Psoas muscle (tissue), 8 donors: Measurements from ENCODE around the gene MTA3. TPM values are rescaled to one million over a fixed set of nuclear protein-coding genes. Genes with fewer than 3 reads are reported as not detected.
A peak's percentile ranks its signal among the peaks of the same experiment; 100 is the strongest.

Source experiments
- ATAC-seq, 4 donors: fragments of 200-7000 bp; cut with Tn5 transposase; one replicate each; pipeline ENCODE4 v1.9.1; 2020; ENCODE audit warnings: moderate library complexity in 3 of 4, mild to moderate bottlenecking in 2 of 4
- DNase-seq, 2 donors: peaks; one replicate each; pipeline ENCODE4 v3.0.0-alpha.2; 2020
- H3K27ac ChIP-seq: fragments of 200-600 bp; one replicate; pipeline ENCODE4 v1.8.0; 2022
- H3K27me3 ChIP-seq, 3 donors: fragments of 200-600 bp in 1 of 3; one replicate each; pipeline versions ENCODE4 v1.6.1 to v1.8.0; 2013 to 2022; ENCODE audit warnings: low read length in 2 of 3, mild to moderate bottlenecking in 2 of 3, moderate library complexity in 1 of 3; ENCODE audit not compliant: insufficient read depth in 3 of 3
- H3K36me3 ChIP-seq, 2 donors: fragments of 200-600 bp in 1 of 2; one replicate each; pipeline versions ENCODE4 v1.6.1 to v1.8.0; 2013 to 2022; ENCODE audit warnings: low read depth in 1 of 2, mild to moderate bottlenecking in 1 of 2, moderate library complexity in 1 of 2; ENCODE audit not compliant: insufficient read depth in 1 of 2
- H3K4me1 ChIP-seq: fragments of 200-600 bp; one replicate; pipeline ENCODE4 v1.8.0; 2022
- H3K4me3 ChIP-seq: fragments of 200-600 bp; one replicate; pipeline ENCODE4 v1.8.0; 2022; ENCODE audit warnings: mild to moderate bottlenecking
- H3K9me3 ChIP-seq: fragments of 200-600 bp; one replicate; pipeline ENCODE4 v1.8.0; 2022
- CTCF ChIP-seq: fragments of 200-600 bp; IDR thresholded peaks from one replicate; pipeline ENCODE4 v1.8.0; 2022; ENCODE audit warnings: antibody characterized with exemption
- WGBS, 3 donors: extraction: QIAGEN DNeasy Blood & Tissue Kit; methylation state at CpG; one replicate each; pipeline versions ENCODE4 v1.1.6 to v1.1.7; 2013; 5-methylcytosine and 5-hydroxymethylcytosine counted together
- intact Hi-C, 2 donors: fragments of 100-400 bp; cut with DNase I; formaldehyde crosslinking; loops; one replicate each; pipeline versions ENCODE4 v1.11.0 to v1.14.2; 2022
- polyA plus RNA-seq, 3 donors: library from polyadenylated mRNA; stranded (reverse); fragments of 200-250 nt; gene quantifications; one replicate each; pipeline ENCODE4 v1.2.3, GENCODE V29; 2013
- total RNA-seq, 4 donors: library from RNA; stranded (reverse); fragmentation: NEBNext Ultra II Directional in 2 of 4; extraction: Animal tissue kit (Norgen Biotek cat#: 25700) in 2 of 4; gene quantifications; one replicate each; pipeline versions ENCODE4 v1.2.1 to v1.2.4, GENCODE V29; 2021 to 2023
- donor health status: healthy with polysubstance abuse.
- donor health status: DM: no; HTN: no; CAD: no; lungs with moderate emphysema.
- donor health status: Bipolar disorder and iron deficiency.
- donor health status: healthy.
- donor health status: DM: yes; HTN: yes; CAD: no.
- donor health status: DM: no; HTN: no; CAD: no.
- donor health status: DM: no; HTN: no; CAD: no.
- donor health status: DM: yes; HTN: yes; CAD: no.

MTA3 gene
- total and polyA plus RNA-seq, 7 donors = 5.3 to 19.8 (median 10.7) TPM

GRCh38 chr2:42792583-42793333 lies 224.3 kb downstream of the MTA3 start, which contains the start of gene HAAO:
HAAO (minus strand) TSS chr2:42792583; CDS start chr2:42792536, 47 bp downstream.
- WGBS, 3 donors = 5 to 19% (median 7%) methylated on average over 55 to 75 of the region's 75 CpGs
- Histone ChIP-seq H3K27ac (peak within 1 kb of the TSS; percentile 76), H3K4me3 (peak within 1 kb of the TSS; percentile 74), H3K36me3 (no peaks in the 10 kb centered on the region), H3K4me1 (no peaks in the 10 kb centered on the region), H3K9me3 (no peaks in the 10 kb centered on the region), H3K27me3 (peaks cover 0 to 18% (median 2%) of the 10 kb centered on the region in 3 donors)
- DNase-seq = peak; percentile 63 to 78
- no peak for TF ChIP-seq CTCF
- ATAC-seq = peak; percentile 51 to 74 (median 64)
- intact Hi-C loops = no loop called here

GRCh38 chr2:42793334-42794270 lies 225.2 kb downstream of the MTA3 start:
- peak overlapping the region; percentile 74 for H3K4me3 ChIP-seq
- intact Hi-C loops = no loop called here
- H3K27ac ChIP-seq = peak overlapping the region; percentile 76
- peaks cover 0 to 18% (median 0%) of the 10 kb centered on the region in 3 donors for H3K27me3 ChIP-seq
- WGBS, 3 donors = 40 to 45% (median 40%) methylated on average over 22 of the region's 22 CpGs
- ATAC-seq (no peak), DNase-seq (peak in 1 of 2 donors; percentile 57)
- no peak for TF ChIP-seq CTCF
- no peaks in the 10 kb centered on the region for H3K9me3 ChIP-seq
- H3K4me1 ChIP-seq = no peaks in the 10 kb centered on the region
- no peaks in the 10 kb centered on the region for H3K36me3 ChIP-seq

GRCh38 chr2:42794271-42795046 lies 226.0 kb downstream of the MTA3 start:
- Histone ChIP-seq H3K36me3 (no peaks in the 10 kb centered on the region), H3K4me3 (no peak overlapping the region), H3K4me1 (no peaks in the 10 kb centered on the region), H3K9me3 (no peaks in the 10 kb centered on the region), H3K27me3 (peaks cover 0 to 18% (median 0%) of the 10 kb centered on the region in 3 donors), H3K27ac (peak overlapping the region; percentile 44)
- peak; percentile 31 for TF ChIP-seq CTCF
- ATAC-seq (peak; percentile 46 to 68 (median 60)), DNase-seq (peak in 1 of 2 donors; percentile 59)
- intact Hi-C loops = no loop called here
- WGBS, 3 donors = 48 to 74% (median 57%) methylated on average over 8 of the region's 8 CpGs

GRCh38 chr2:42795275-42795674 lies 226.8 kb downstream of the MTA3 start:
- no peaks in the 10 kb centered on the region for H3K9me3 ChIP-seq
- no peak for ATAC-seq
- no peaks in the 10 kb centered on the region for H3K36me3 ChIP-seq
- DNase-seq = no peak
- H3K4me3 ChIP-seq = no peak overlapping the region
- H3K27me3 ChIP-seq = peaks cover 0 to 11% (median 0%) of the 10 kb centered on the region in 3 donors
- WGBS, 3 donors = 92 to 97% (median 93%) methylated on average over 6 of the region's 6 CpGs
- no peak overlapping the region for H3K27ac ChIP-seq
- intact Hi-C loops = no loop called here
- H3K4me1 ChIP-seq = no peaks in the 10 kb centered on the region
- TF ChIP-seq CTCF = no peak
